Kidney (tissue), 14 donors: ENCODE results near the gene TLR3. TPM values are rescaled to one million over a fixed set of nuclear protein-coding genes. Genes with fewer than 3 reads are reported as not detected.

Source experiments
- DNase-seq, 5 donors: peaks; one replicate each; pipeline ENCODE4 v3.0.0-alpha.2; 2013 to 2020
- FAIRE-seq: peaks from 2 replicates; lab custom pipeline; 2012; peaks lifted over from hg19 to GRCh38; lab: Jason Lieb, UNC
- H3K27ac ChIP-seq, 2 donors: one replicate each; pipeline ENCODE4 v1.7.0; 2013; ENCODE audit warnings: low read depth in 2 of 2, low read length in 2 of 2, inconsistent platforms in 1 of 2
- H3K27me3 ChIP-seq: one replicate; pipeline ENCODE4 v1.7.1; 2013; ENCODE audit warnings: low read length, inconsistent platforms; ENCODE audit not compliant: control insufficient read depth, insufficient read depth
- H3K36me3 ChIP-seq, 3 donors: one replicate each; pipeline versions ENCODE4 v1.7.0 to v1.7.1; 2013; ENCODE audit warnings: low read length in 3 of 3, control low read depth in 1 of 3, inconsistent platforms in 1 of 3; ENCODE audit not compliant: insufficient read depth in 3 of 3, control insufficient read depth in 2 of 3
- H3K4me1 ChIP-seq, 3 donors: one replicate each; pipeline versions ENCODE4 v1.7.0 to v1.7.1; 2013; ENCODE audit warnings: low read length in 3 of 3, inconsistent platforms in 1 of 3, low read depth in 1 of 3; ENCODE audit not compliant: control insufficient read depth in 2 of 3, insufficient read depth in 2 of 3
- H3K4me3 ChIP-seq, 3 donors: one replicate each; pipeline versions ENCODE4 v1.7.0 to v1.8.1; 2013; ENCODE audit warnings: low read length in 3 of 3, control low read depth in 1 of 3, inconsistent platforms in 1 of 3
- H3K9ac ChIP-seq, 3 donors: one replicate each; pipeline versions ENCODE4 v1.7.0 to v1.7.1; 2013; ENCODE audit warnings: low read length in 3 of 3, control low read depth in 1 of 3, inconsistent platforms in 1 of 3
- H3K9me3 ChIP-seq, 3 donors: one replicate each; pipeline versions ENCODE4 v1.7.0 to v1.7.1; 2013; ENCODE audit warnings: low read length in 3 of 3, control low read depth in 1 of 3, inconsistent platforms in 1 of 3; ENCODE audit not compliant: control insufficient read depth in 2 of 3, insufficient read depth in 1 of 3
- intact Hi-C: fragments of 100-400 bp; cut with DNase I; formaldehyde crosslinking; loops from one replicate; pipeline ENCODE4 v1.11.1; 2022
- polyA plus RNA-seq: library from polyadenylated mRNA; stranded (reverse); fragments of 350-450 nt; fragmentation: Illumina TruSeq; extraction: RNeasy Lipid Tissue Mini Kit (QIAGEN cat#74804); gene quantifications from one replicate; pipeline ENCODE4 v1.2.3, GENCODE V29; 2014; ENCODE audit warnings: low read depth, low replicate concordance; ENCODE audit not compliant: insufficient read depth
- total RNA-seq: library from RNA; stranded (reverse); fragmentation: NEBNext Ultra II Directional; extraction: Animal tissue kit (Norgen Biotek cat#: 25700); gene quantifications from one replicate; pipeline ENCODE4 v1.2.1, GENCODE V29; 2021
- TF ChIP-seq, protein P1 (sequence below): IDR thresholded peaks from 3 replicates; pipeline ENCODE4 v1.5.1; 2012; ENCODE audit warnings: mild to moderate bottlenecking, moderate library complexity, borderline replicate concordance; ENCODE audit not compliant: insufficient read depth; ENCODE audit errors: extremely low read depth
- donor health status: control.
- donor health status: control.
- donor health status: control.
- donor health status: control.
- donor health status: control.
- donor health status: DM: yes; HTN: yes; CAD: no.
- donor health status: Normal renal cell carcinoma (clear cell type).

Gene TLR3
- total and polyA plus RNA-seq, 2 donors from 2014 or later = 5.1 to 22.7 TPM

DNA sequence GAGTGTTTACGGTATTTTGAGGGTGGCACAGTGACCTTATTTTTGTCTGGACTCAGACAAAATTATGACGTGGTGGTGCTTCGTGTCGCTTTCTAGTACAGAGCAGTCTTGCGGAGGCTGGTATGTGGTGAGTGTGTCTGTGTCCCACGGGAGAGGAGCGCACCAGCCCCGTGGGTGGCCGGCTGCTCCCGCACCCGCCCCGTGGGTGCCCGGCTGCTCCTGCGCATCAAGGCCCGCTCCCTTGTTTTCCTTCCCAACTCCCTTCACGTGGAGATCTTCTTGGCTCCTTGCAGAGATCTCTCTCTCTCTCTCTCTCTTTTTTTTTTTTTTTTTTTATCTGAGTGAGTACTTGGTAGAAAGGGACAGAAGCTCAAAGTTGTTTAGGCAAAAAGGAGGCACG, 23.3 kb downstream of the TLR3 start:
- Histone ChIP-seq H3K27ac (no peak overlapping the region), H3K4me1 (no peaks in the 10 kb centered on the region), H3K36me3 (no peaks in the 10 kb centered on the region), H3K9ac (no peak overlapping the region), H3K27me3 (no peaks in the 10 kb centered on the region), H3K4me3 (no peak overlapping the region), H3K9me3 (no peaks in the 10 kb centered on the region)
- intact Hi-C loops = no loop called here
- TF ChIP-seq, protein P1, sequence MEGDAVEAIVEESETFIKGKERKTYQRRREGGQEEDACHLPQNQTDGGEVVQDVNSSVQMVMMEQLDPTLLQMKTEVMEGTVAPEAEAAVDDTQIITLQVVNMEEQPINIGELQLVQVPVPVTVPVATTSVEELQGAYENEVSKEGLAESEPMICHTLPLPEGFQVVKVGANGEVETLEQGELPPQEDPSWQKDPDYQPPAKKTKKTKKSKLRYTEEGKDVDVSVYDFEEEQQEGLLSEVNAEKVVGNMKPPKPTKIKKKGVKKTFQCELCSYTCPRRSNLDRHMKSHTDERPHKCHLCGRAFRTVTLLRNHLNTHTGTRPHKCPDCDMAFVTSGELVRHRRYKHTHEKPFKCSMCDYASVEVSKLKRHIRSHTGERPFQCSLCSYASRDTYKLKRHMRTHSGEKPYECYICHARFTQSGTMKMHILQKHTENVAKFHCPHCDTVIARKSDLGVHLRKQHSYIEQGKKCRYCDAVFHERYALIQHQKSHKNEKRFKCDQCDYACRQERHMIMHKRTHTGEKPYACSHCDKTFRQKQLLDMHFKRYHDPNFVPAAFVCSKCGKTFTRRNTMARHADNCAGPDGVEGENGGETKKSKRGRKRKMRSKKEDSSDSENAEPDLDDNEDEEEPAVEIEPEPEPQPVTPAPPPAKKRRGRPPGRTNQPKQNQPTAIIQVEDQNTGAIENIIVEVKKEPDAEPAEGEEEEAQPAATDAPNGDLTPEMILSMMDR = no peak
- DNase-seq = no peak
- no peak for FAIRE-seq

DNA sequence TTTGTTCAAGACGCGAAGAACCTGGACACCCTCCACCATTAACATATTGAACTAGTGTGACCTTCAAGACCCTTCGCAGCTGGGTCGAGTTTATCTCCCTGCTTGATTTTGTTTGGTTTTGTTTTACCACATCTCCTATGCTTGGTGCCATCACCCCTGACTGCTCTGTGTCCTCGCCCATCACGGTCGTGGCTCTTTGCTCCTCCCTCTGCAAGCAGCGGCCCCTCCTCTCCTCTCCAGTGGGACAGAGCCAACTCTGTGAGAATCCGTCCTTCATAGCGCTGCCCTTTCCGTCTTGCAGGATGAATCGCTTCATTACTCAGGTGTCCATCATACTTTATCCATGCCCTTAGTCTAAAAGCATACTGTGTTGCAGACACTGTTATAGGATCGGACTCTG, 26.4 kb downstream of the TLR3 start:
- TF ChIP-seq, protein P1 = no peak
- Histone ChIP-seq H3K9me3 (no peaks in the 10 kb centered on the region), H3K4me3 (no peak overlapping the region), H3K36me3 (no peaks in the 10 kb centered on the region), H3K9ac (no peak overlapping the region), H3K4me1 (no peaks in the 10 kb centered on the region), H3K27ac (no peak overlapping the region), H3K27me3 (no peaks in the 10 kb centered on the region)
- intact Hi-C loops = no loop called here
- FAIRE-seq = no peak
- peak in 1 of 5 donors; percentile 14 for DNase-seq

DNA sequence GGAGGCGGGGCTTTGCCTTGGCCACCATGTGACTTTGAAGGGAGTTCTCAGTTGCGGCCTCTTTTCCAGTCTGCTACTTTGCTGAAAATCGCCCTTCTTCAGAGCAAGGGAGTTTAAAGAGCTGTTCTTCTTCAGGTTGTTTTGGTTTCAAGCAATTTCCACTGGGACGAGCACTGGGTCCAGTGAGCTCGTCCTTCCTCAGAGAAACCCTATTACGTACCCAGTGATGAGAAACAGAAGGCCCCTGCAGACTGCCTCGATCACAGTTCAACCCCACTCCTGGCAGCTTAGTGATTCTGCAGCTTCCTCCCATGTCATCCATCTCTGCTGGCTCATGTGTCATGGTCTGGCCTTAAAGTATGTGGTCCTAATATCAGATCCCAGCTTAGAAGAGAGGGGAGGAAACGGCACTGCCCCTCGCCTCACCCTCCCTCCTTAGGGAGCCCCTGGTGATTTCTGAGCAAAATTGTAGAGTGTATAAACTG, 27.8 kb downstream of the TLR3 start:
- intact Hi-C loops = no loop called here
- Histone ChIP-seq H3K4me3 (no peak overlapping the region), H3K9me3 (no peaks in the 10 kb centered on the region), H3K9ac (no peak overlapping the region), H3K36me3 (no peaks in the 10 kb centered on the region), H3K27me3 (no peaks in the 10 kb centered on the region), H3K27ac (no peak overlapping the region), H3K4me1 (no peaks in the 10 kb centered on the region)
- no peak for DNase-seq
- TF ChIP-seq, protein P1 = no peak
- FAIRE-seq = no peak

DNA sequence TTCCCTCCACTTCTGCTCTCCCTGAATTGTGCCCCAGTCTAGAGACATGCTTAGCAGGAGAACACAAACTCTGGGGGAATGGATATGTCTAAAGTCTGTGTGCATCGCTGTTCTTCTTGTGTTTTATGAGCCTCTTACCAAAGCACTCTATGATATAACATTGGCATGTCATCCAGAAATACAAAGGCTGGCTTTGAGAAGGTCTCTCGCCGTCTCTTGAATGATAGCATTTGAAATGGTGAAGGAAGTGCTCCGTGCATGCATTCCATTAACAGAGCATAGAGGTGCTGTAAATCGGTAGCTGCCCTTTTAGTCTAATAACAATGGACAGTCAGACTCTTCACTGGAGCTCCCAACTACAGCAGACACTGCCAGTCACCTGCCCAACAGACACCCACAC, 28.4 kb downstream of the TLR3 start:
- Histone ChIP-seq H3K9me3 (no peaks in the 10 kb centered on the region), H3K4me1 (no peaks in the 10 kb centered on the region), H3K27ac (no peak overlapping the region), H3K4me3 (no peak overlapping the region), H3K9ac (no peak overlapping the region), H3K36me3 (no peaks in the 10 kb centered on the region), H3K27me3 (no peaks in the 10 kb centered on the region)
- intact Hi-C loops = no loop called here
- DNase-seq = no peak
- TF ChIP-seq, protein P1 = no peak
- FAIRE-seq = no peak
